Activated T-cell treated with anti-CD3 and anti-CD28 coated beads, Interleukin-2, amount 50 U/mL, for 4 hours (primary cell): ENCODE results near the gene LAMA1. TPM values are rescaled to one million over a fixed set of nuclear protein-coding genes. Genes with fewer than 3 reads are reported as not detected.

Experiments used
- ATAC-seq, 2 donors: fragments of 200-7000 bp; cut with Tn5 transposase; one replicate each; pipeline ENCODE4 v1.10.0; 2021
- DNase-seq: peaks from one replicate; pipeline ENCODE4 v3.0.0-alpha.2; 2020
- H3K27me3 Mint-ChIP-seq: one replicate; pipeline ENCODE4 v1.8.0; 2021; ENCODE audit warnings: low read depth, mixed read lengths
- H3K36me3 Mint-ChIP-seq: one replicate; pipeline ENCODE4 v1.8.0; 2022; ENCODE audit warnings: mixed read lengths; ENCODE audit not compliant: insufficient read depth
- H3K4me1 Mint-ChIP-seq: one replicate; pipeline ENCODE4 v1.8.0; 2021; ENCODE audit warnings: low read depth, mixed read lengths
- H3K4me3 Mint-ChIP-seq: one replicate; pipeline ENCODE4 v1.8.0; 2021; ENCODE audit warnings: mild to moderate bottlenecking, moderate library complexity, mixed read lengths
- H3K9me3 Mint-ChIP-seq: one replicate; pipeline ENCODE4 v1.8.0; 2021; ENCODE audit warnings: mixed read lengths
- total RNA-seq, 3 donors: library from RNA; stranded (reverse); gene quantifications; one replicate each; pipeline ENCODE4 v1.2.1, GENCODE V29; 2021

The LAMA1 gene
- total RNA-seq, 3 donors from 2014 or later: 0.05 to 0.08 (median 0.05) TPM

DNA sequence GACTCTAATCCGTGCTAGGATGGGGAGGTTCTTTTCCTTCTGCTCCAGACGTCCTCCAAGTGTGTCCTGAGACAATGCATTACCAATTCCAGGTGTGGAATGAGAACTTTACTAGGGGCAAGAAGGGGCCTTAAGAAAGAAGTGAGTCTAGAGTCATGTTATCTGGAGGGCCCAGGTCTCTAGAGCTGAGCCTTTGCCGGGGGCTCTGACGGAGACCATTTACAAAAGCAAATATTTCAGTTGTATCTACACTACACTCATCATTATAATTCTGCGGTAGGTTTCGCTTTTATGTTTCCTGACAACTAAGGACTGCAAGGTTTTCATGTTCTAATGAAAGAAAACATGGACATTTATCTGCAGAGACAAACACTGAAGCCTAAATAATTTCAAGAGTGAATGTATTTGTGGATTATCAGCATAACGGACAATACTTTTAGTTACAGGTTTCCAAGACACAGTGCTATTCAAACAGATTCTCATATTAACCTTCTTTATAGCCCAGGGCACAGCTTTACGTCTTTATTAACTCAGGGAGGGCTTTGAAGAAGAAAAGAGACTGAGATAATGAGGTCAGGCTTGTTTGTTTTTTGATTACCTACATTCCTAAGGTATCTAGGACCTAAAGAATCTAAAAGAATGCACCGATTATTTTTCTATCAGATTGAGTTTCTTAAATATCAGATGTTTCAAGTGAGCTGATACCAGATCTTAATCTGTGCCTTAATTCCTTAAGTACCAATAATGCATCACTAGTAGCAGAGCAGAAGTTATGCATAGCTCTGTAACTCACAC is 15.0 kb upstream of the LAMA1 start:
- no peak for DNase-seq
- Mint-ChIP-seq H3K4me3 (no peak overlapping the region), H3K4me1 (no peaks in the 10 kb centered on the region), H3K9me3 (peaks cover 2% of the 10 kb centered on the region), H3K27me3 (no peaks in the 10 kb centered on the region), H3K36me3 (no peaks in the 10 kb centered on the region)
- no peak for ATAC-seq

DNA sequence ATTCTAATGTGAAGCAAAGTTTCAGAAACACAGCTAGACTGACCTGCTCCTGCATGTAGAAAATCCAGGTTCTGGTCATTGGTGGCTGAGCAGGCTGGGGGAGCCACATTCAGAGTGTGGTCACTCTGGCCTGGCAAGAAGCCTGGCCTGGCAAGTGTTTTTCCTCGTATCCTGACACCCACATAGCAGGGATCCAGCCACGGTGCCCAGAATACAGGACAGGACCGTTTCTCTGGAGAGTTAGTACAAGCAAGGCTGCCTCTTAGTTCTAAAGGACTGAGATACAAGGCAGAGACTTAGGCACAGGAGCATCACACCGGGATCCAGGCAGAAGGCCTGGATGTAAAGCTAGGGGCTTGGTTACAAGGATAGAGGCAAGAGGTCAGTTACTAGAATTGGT is 4.8 kb upstream of the LAMA1 start:
- Mint-ChIP-seq H3K4me3 (no peak overlapping the region), H3K27me3 (peaks cover 11% of the 10 kb centered on the region), H3K36me3 (no peaks in the 10 kb centered on the region), H3K9me3 (peaks cover 8% of the 10 kb centered on the region), H3K4me1 (no peaks in the 10 kb centered on the region)
- DNase-seq (no peak), ATAC-seq (no peak)

DNA sequence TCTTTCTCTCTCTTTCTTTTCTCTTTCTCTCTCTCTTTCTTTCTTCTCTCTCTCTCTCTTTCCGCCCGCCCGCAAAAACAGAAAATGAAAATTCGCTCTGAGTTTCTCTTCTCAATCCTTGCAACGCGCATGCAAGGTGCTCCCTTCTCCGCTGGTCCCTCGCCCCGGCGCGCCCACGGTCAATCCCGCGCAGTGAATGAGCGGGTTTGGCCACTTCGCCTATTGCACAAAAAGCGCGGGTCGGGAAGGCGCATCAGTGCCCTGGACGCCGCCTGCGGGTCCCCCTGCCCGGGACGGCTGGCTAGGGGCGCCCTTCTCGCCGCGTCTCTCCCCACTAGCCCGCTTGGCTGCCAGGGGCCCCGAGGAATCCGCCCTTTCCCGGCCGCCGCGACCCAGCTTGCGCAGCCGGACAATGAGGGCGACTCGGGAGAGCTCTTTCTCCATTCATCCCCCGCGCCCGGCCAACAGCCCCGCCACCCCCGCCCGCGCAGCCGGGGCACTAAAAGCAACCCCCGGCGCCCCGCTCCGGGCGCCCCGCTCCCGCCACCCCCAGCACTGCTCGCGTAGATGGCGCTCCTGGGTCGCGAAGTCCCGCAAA is 706 bp downstream of the LAMA1 start:
- H3K4me3 Mint-ChIP-seq: no peak overlapping the region
- no peaks in the 10 kb centered on the region for H3K36me3 Mint-ChIP-seq
- H3K4me1 Mint-ChIP-seq: peaks cover 7% of the 10 kb centered on the region
- peaks cover 30% of the 10 kb centered on the region for H3K27me3 Mint-ChIP-seq
- peaks cover 4% of the 10 kb centered on the region for H3K9me3 Mint-ChIP-seq
- ATAC-seq: peak in 1 of 2 donors; percentile 30
- no peak for DNase-seq

DNA sequence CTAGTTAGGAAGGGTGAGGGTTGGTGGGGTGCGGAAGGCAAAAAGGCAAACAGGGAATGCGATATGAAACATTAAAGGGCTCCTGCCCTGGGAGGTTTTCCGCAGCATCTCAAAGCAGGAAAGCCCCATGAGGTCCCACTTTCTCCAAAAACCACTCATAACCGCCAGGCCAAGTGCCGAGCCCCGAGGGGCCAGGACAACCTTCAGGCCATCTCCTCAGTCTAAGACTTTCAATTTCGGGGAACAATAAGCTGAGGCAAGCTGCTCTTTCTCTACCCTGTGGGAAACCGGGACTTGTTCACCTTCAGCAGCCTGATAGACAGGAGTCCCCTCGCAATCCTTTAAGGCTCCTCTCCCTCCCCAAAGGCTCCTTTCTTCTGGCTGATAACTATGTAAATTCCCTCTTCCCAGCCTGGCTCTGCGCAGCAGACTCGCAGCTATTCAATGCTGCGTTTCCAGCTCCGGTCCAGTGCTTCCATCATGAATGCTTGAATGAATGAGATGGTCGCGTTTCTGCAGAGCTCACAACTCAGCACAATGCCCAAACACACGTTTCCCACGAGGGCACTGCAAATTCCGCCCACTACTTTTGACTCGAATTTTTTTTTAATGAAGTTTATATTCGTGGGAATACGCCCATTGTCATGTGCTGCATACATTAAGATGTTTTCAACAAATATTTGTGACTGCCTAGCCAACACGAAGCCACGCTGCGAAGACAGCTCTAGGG is 1.4 kb downstream of the LAMA1 start:
- Mint-ChIP-seq H3K9me3 (peaks cover 4% of the 10 kb centered on the region), H3K4me1 (peaks cover 7% of the 10 kb centered on the region), H3K4me3 (no peak overlapping the region), H3K27me3 (peaks cover 30% of the 10 kb centered on the region), H3K36me3 (no peaks in the 10 kb centered on the region)
- ATAC-seq (no peak), DNase-seq (no peak)

DNA sequence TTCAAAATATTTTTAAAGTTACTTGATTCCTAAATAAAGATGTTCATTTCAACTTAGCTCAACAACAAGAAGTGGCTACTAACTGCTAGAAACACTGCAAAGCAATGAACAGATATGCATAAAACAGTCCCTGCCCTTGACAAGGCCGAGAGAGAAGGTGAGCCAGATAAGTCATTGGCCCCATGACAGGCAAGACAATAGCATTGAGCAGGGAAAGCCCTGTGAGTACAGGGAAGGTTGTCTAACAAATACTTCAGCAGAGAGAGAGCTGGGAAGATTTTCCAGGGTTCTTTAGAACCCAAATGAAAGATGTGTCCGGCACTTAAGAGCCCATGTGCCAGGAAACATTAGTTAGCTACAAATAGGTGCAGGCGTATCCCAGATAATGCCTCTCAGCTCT is 4.7 kb downstream of the LAMA1 start:
- Mint-ChIP-seq H3K4me3 (no peak overlapping the region), H3K36me3 (no peaks in the 10 kb centered on the region), H3K9me3 (peaks cover 8% of the 10 kb centered on the region), H3K27me3 (peaks cover 19% of the 10 kb centered on the region), H3K4me1 (peaks cover 7% of the 10 kb centered on the region)
- DNase-seq: no peak
- ATAC-seq: no peak

DNA sequence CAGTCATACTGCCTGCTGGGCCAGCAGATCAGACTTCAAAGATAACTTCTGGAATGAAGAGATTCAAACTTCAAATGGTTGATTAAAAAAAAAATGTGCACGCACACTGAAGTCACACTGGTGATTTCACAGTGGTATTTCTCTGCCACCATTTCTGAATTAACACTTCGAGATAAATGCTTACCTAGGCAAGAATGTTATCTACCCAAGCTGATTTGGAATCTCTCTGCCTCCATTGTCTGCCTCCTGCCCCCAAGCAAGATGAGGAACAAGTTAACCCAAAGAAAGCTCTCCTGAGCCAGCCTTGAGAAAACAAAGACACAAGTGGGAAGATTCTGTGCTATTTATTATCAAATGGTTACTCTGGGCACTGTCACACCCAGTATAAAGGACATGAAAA is 6.5 kb downstream of the LAMA1 start:
- Mint-ChIP-seq H3K4me1 (peaks cover under 1% of the 10 kb centered on the region), H3K36me3 (no peaks in the 10 kb centered on the region), H3K4me3 (no peak overlapping the region), H3K27me3 (peaks cover 12% of the 10 kb centered on the region), H3K9me3 (peaks cover 8% of the 10 kb centered on the region)
- DNase-seq (no peak), ATAC-seq (no peak)

DNA sequence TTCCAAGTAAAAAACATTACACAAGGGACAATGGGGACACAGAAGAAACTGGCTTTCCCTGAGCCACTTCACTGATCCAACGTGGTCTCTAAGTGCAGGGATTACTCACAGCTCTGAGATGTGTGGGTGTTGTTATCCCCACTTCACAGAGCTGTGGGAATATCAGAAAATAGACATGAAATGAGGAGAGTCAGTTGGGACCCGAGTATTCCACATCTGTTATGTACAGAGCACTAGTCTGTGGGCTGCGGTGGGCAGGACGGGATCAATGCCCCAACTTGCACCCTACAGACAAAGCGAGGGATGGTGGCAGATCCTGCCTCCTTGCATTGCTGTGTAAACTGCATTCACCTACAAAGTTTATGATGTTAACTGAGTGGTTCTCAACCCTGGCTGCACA is 11.7 kb downstream of the LAMA1 start:
- peaks cover 8% of the 10 kb centered on the region for H3K9me3 Mint-ChIP-seq
- no peaks in the 10 kb centered on the region for H3K27me3 Mint-ChIP-seq
- H3K4me1 Mint-ChIP-seq: no peaks in the 10 kb centered on the region
- no peak for ATAC-seq
- no peak for DNase-seq
- no peaks in the 10 kb centered on the region for H3K36me3 Mint-ChIP-seq
- no peak overlapping the region for H3K4me3 Mint-ChIP-seq

DNA sequence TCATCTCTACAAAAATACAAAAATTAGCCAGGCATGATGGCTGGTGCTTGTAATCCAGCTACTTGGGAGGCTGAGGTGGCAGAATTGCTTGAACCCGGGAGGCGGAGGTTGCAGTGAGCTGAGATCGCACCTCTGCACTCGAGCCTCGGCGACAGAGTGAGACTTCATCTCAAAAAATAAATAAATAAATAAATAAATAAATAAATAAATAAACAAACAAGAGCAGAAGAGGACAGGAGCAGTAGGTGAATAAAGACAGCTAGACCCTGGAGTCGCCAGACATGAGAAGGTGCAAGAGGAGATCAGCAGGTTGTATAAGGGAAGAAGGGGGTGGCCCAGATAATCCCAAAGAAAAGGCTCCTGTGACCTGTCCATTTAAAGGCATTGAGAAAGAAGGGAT is 12.3 kb downstream of the LAMA1 start:
- no peak for DNase-seq
- Mint-ChIP-seq H3K4me3 (no peak overlapping the region), H3K36me3 (no peaks in the 10 kb centered on the region), H3K27me3 (no peaks in the 10 kb centered on the region), H3K9me3 (peaks cover 7% of the 10 kb centered on the region), H3K4me1 (no peaks in the 10 kb centered on the region)
- ATAC-seq: no peak

DNA sequence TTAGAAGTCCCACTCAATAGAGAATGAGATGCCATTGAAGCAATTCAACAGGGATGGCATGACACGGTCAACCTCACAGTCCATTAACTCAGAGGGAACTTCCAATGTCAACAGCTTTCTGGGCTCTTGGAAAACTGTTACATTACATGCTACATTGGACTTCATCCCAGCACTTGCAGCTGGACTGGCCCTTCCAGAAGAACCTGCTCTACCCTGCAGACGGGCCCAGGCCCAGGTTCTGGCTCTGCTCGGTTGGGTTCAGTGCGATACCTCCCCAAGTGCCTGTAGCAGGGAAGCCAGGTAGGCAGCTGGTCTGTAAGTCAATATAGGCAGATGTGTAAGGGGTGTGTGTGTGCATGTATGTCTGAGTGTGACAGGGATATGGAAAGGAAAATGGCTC is 12.9 kb downstream of the LAMA1 start:
- ATAC-seq (no peak), DNase-seq (no peak)
- H3K27me3 Mint-ChIP-seq: no peaks in the 10 kb centered on the region
- no peaks in the 10 kb centered on the region for H3K4me1 Mint-ChIP-seq
- H3K4me3 Mint-ChIP-seq: no peak overlapping the region
- peaks cover 4% of the 10 kb centered on the region for H3K9me3 Mint-ChIP-seq
- no peaks in the 10 kb centered on the region for H3K36me3 Mint-ChIP-seq

DNA sequence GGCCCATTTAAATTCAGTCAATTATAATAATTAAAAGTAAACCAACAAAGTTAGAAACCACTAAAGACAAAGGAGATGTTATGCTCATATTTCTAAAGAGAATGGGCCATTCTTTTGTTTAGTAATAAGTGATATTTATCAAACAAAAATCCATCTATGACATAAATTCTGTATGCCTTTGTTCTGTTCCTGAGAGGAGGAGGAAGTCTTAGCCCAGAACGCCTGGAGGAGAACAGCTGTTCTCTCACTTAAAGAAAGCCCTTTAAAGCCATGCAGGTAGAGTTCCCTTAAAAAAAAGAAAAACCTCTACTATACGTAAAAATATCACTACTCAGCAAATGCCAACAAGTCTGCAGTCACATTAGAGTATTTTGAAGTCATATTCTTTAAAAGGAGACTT is 15.5 kb downstream of the LAMA1 start:
- no peak for ATAC-seq
- H3K4me1 Mint-ChIP-seq: no peaks in the 10 kb centered on the region

DNA sequence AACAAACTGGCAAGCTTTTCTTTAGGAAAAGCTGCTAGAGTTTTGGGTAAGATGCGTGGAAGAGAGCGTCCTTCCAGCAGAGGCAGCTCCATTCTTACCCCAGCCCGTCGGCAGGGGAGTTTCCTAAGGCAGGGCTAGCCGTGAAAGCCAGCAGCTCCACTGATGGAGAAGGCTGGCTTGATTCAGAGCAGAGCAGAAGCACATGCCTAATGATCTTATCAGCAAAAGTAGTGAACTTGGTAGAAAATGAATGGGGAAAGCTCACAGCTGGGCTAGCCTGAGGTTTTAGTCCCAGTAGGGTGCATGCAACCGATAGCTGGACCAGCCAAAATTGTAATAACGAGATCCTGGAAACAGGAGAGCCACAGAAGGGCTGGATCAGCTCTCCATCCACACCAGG is 20.8 kb downstream of the LAMA1 start:
- Mint-ChIP-seq H3K9me3 (peaks cover 10% of the 10 kb centered on the region), H3K4me3 (no peak overlapping the region), H3K27me3 (no peaks in the 10 kb centered on the region), H3K4me1 (no peaks in the 10 kb centered on the region), H3K36me3 (no peaks in the 10 kb centered on the region)
- no peak for ATAC-seq
- DNase-seq: no peak

More for the DNA sequence above, 15.5 kb downstream of the LAMA1 start:
- Mint-ChIP-seq H3K4me3 (no peak overlapping the region), H3K36me3 (no peaks in the 10 kb centered on the region), H3K27me3 (no peaks in the 10 kb centered on the region), H3K9me3 (peaks cover 4% of the 10 kb centered on the region)
- DNase-seq: no peak

DNA sequence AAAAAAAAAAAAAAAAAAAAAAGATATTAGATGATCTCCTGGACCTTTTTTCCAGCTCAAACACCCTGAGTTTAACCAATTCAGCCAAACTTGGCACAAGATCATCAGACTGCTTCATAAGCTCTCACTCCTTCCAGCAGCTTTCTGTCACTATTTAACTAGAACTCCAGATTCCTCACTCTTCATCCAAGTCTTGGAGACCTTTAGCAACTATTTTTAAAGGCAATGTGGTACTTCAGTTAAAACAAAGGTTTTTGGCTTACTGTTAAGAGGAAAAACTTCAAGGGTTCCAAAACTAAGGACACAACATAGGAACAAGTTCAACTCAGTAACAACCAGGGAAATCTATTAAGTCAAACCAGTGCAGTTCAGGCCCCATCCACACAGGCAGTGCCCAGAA is 23.2 kb downstream of the LAMA1 start:
- H3K4me3 Mint-ChIP-seq: no peak overlapping the region
- H3K4me1 Mint-ChIP-seq: no peaks in the 10 kb centered on the region
- DNase-seq (no peak), ATAC-seq (no peak)
- H3K36me3 Mint-ChIP-seq: no peaks in the 10 kb centered on the region
- no peaks in the 10 kb centered on the region for H3K27me3 Mint-ChIP-seq
- H3K9me3 Mint-ChIP-seq: peaks cover 10% of the 10 kb centered on the region

DNA sequence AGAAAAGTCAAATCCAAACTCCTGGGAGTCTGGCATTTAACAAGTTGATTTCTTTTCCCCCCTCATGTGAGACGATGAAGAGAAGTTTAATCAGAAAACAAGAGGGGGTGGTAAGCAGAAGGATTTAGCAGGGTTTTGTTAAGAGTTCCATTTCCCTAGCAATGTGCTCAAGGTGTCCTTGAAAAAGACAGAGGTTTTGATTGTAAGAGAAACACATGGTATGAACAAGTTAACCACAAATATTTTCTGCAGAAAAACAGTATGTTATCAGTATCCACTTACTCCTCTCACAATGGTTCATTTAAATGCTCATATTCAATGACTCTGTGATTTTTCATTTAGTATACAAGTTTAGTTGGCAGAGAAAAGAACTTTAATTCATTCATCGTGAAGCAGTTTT is 26.8 kb downstream of the LAMA1 start:
- no peak for DNase-seq
- Mint-ChIP-seq H3K9me3 (peaks cover 3% of the 10 kb centered on the region), H3K4me3 (no peak overlapping the region), H3K36me3 (no peaks in the 10 kb centered on the region), H3K27me3 (no peaks in the 10 kb centered on the region), H3K4me1 (no peaks in the 10 kb centered on the region)
- no peak for ATAC-seq

DNA sequence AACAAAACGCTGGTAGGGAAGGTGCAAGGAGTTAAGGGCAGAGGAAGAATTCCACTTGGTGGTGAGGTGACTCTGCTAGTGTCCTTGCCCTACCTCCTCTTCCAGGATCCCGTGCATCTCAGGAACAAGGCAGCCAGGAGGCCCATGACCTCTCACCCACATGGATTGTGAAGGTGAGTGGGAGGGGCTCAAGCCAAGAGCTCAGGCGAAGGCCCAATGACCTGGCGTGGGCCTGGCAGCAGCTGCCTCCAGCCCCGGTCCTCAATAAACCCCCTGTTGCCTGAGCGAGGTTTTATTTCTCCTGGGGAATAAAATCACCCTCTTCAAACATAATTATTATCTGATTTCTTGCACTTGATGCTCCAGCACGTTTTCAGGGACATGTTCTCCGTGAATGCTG is 28.2 kb downstream of the LAMA1 start:
- no peaks in the 10 kb centered on the region for H3K36me3 Mint-ChIP-seq
- H3K4me3 Mint-ChIP-seq: no peak overlapping the region
- H3K27me3 Mint-ChIP-seq: no peaks in the 10 kb centered on the region
- H3K9me3 Mint-ChIP-seq: peaks cover 1% of the 10 kb centered on the region
- ATAC-seq (no peak), DNase-seq (no peak)
- no peaks in the 10 kb centered on the region for H3K4me1 Mint-ChIP-seq
